ENCODE data around the gene PTPN3. TPM values are rescaled to one million over a fixed set of nuclear protein-coding genes. Genes with fewer than 3 reads are reported as not detected.

The PTPN3 gene
- polyA plus RNA-seq, 3 donors, result not detected

- TF ChIP-seq, protein P1, sequence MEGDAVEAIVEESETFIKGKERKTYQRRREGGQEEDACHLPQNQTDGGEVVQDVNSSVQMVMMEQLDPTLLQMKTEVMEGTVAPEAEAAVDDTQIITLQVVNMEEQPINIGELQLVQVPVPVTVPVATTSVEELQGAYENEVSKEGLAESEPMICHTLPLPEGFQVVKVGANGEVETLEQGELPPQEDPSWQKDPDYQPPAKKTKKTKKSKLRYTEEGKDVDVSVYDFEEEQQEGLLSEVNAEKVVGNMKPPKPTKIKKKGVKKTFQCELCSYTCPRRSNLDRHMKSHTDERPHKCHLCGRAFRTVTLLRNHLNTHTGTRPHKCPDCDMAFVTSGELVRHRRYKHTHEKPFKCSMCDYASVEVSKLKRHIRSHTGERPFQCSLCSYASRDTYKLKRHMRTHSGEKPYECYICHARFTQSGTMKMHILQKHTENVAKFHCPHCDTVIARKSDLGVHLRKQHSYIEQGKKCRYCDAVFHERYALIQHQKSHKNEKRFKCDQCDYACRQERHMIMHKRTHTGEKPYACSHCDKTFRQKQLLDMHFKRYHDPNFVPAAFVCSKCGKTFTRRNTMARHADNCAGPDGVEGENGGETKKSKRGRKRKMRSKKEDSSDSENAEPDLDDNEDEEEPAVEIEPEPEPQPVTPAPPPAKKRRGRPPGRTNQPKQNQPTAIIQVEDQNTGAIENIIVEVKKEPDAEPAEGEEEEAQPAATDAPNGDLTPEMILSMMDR (IDR thresholded peaks at IDR 0.05), result no peak
- intact Hi-C loops (cut with micrococcal nuclease), result loop anchor here in 1 of 2 donors (10.0 kb wide), 1 partner anchor 219 kb away; no protein-coding TSS in a partner anchor
- Histone ChIP-seq H3K4me2 (replicated peaks; ENCODE audit: extremely low read depth, low read length, poor library complexity, severe bottlenecking) (no peak overlapping the region), H3K27ac (ENCODE audit: low read depth in 1 of 2, low read length in 2 of 2) (no peak overlapping the region), H3K36me3 (replicated peaks in 1 of 2; ENCODE audit: control insufficient read depth in 1 of 2, insufficient read depth in 2 of 2, low read length in 2 of 2) (no peaks in the 10 kb centered on the region), H3K4me3 (replicated peaks in 1 of 3; ENCODE audit: low read depth in 2 of 3, low read length in 3 of 3) (no peak overlapping the region), H3K9ac (ENCODE audit: insufficient read depth, low read length, poor library complexity, severe bottlenecking) (no peak overlapping the region), H2AFZ (ENCODE audit: insufficient read depth, low read depth, low read length, poor library complexity, severe bottlenecking) (no peak overlapping the region), H3K79me2 (ENCODE audit: insufficient read depth, low read length) (no peaks in the 10 kb centered on the region), H3K9me3 (replicated peaks in 1 of 2; ENCODE audit: control insufficient read depth in 1 of 2, insufficient read depth in 1 of 2, low read length in 2 of 2) (peaks cover 0 to 4% of the 10 kb centered on the region in 2 donors), H3K4me1 (ENCODE audit: control insufficient read depth in 1 of 2, insufficient read depth in 2 of 2, low read length in 2 of 2) (no peaks in the 10 kb centered on the region), H3K27me3 (ENCODE audit: control insufficient read depth in 2 of 2, insufficient read depth in 2 of 2, low read length in 2 of 2) (peaks cover 58 to 89% of the 10 kb centered on the region in 2 donors), H4K20me1 (ENCODE audit: insufficient read depth, low read length) (no peaks in the 10 kb centered on the region)
- H3K27ac Mint-ChIP-seq, result no peak overlapping the region
- peak overlapping the region in 1 of 2 donors; percentile 56 for H3K4me3 Mint-ChIP-seq
- H3K4me1 Mint-ChIP-seq, result peaks cover 2% of the 10 kb centered on the region
- peaks cover 0 to 12% (median 7%) of the 10 kb centered on the region in 7 donors for H3K9me3 Mint-ChIP-seq
- DNase-seq, result no peak
- WGBS (ENCODE audit: insufficient coverage), result no CpG with 5 or more reads among the region's 7 CpGs
- peaks cover 75 to 90% (median 80%) of the 10 kb centered on the region in 3 donors for H3K27me3 Mint-ChIP-seq (ENCODE audit: low read depth in 3 of 3)
- H3K36me3 Mint-ChIP-seq, result no peaks in the 10 kb centered on the region
These were observed 34.0 kb downstream of the PTPN3 start for GRCh38 chr9:109463924-109464625.

- Histone ChIP-seq H2AFZ (ENCODE audit: insufficient read depth, low read depth, low read length, poor library complexity, severe bottlenecking) (no peak overlapping the region), H3K9ac (ENCODE audit: insufficient read depth, low read length, poor library complexity, severe bottlenecking) (no peak overlapping the region), H3K4me1 (ENCODE audit: control insufficient read depth in 1 of 2, insufficient read depth in 2 of 2, low read length in 2 of 2) (no peaks in the 10 kb centered on the region), H3K4me2 (replicated peaks; ENCODE audit: extremely low read depth, low read length, poor library complexity, severe bottlenecking) (no peak overlapping the region), H3K9me3 (replicated peaks in 1 of 2; ENCODE audit: control insufficient read depth in 1 of 2, insufficient read depth in 1 of 2, low read length in 2 of 2) (peaks cover 0 to 4% of the 10 kb centered on the region in 2 donors), H3K27me3 (ENCODE audit: control insufficient read depth in 2 of 2, insufficient read depth in 2 of 2, low read length in 2 of 2) (peaks cover 59 to 95% of the 10 kb centered on the region in 2 donors), H4K20me1 (ENCODE audit: insufficient read depth, low read length) (no peaks in the 10 kb centered on the region), H3K79me2 (ENCODE audit: insufficient read depth, low read length) (no peaks in the 10 kb centered on the region), H3K27ac (ENCODE audit: low read depth in 1 of 2, low read length in 2 of 2) (no peak overlapping the region), H3K36me3 (replicated peaks in 1 of 2; ENCODE audit: control insufficient read depth in 1 of 2, insufficient read depth in 2 of 2, low read length in 2 of 2) (no peaks in the 10 kb centered on the region), H3K4me3 (replicated peaks in 1 of 3; ENCODE audit: low read depth in 2 of 3, low read length in 3 of 3) (no peak overlapping the region)
- Mint-ChIP-seq H3K27ac (no peak overlapping the region), H3K9me3 (peaks cover 0 to 3% (median 0%) of the 10 kb centered on the region in 7 donors), H3K4me3 (peak overlapping the region in 1 of 2 donors; percentile 11), H3K4me1 (no peaks in the 10 kb centered on the region), H3K36me3 (no peaks in the 10 kb centered on the region), H3K27me3 (ENCODE audit: low read depth in 3 of 3) (peaks cover 82 to 94% (median 88%) of the 10 kb centered on the region in 3 donors)
- no peak for DNase-seq
- TF ChIP-seq, protein P1 (IDR thresholded peaks at IDR 0.05), result no peak
- intact Hi-C loops (cut with micrococcal nuclease), result loop anchor here in 1 of 2 donors (10.0 kb wide), 1 partner anchor 216 kb away; no protein-coding TSS in a partner anchor
- 89% methylated on average over 5 of the region's 6 CpGs for WGBS (ENCODE audit: insufficient coverage)
These were observed 37.5 kb downstream of the PTPN3 start for GRCh38 chr9:109460576-109460975.

All from CD14-positive monocyte (primary cell).